Nephron (organoid): Measurements from ENCODE around the gene IRGC.
A peak's percentile ranks its signal among the peaks of the same experiment; 100 is the strongest.

Source experiments
- H3K27ac Mint-ChIP-seq, 3 experiments: 2 replicates each; pipeline ENCODE4 v1.8.0; 2020; ENCODE audit warnings: mixed read lengths in 3 of 3, mild to moderate bottlenecking in 2 of 3, moderate library complexity in 1 of 3
- H3K27me3 Mint-ChIP-seq: 2 replicates; pipeline ENCODE4 v1.8.0; 2021; ENCODE audit warnings: low read depth, mild to moderate bottlenecking, moderate library complexity, mixed read lengths
- H3K36me3 Mint-ChIP-seq: 2 replicates; pipeline ENCODE4 v1.8.0; 2020; ENCODE audit warnings: low read depth, mixed read lengths
- H3K4me1 Mint-ChIP-seq: 2 replicates; pipeline ENCODE4 v1.8.0; 2020; ENCODE audit warnings: mixed read lengths
- H3K4me3 Mint-ChIP-seq, 3 experiments: 2 replicates each; pipeline ENCODE4 v1.8.0; 2020; ENCODE audit warnings: mild to moderate bottlenecking in 3 of 3, mixed read lengths in 3 of 3, moderate library complexity in 2 of 3
- H3K9me3 Mint-ChIP-seq: 2 replicates; pipeline ENCODE4 v1.8.0; 2020; ENCODE audit warnings: mixed read lengths
- CTCF ChIP-seq, 3 experiments: fragments of 200-600 bp; sonication (generic); IDR thresholded peaks; one replicate each; pipeline ENCODE4 v1.5.0; 2021; ENCODE audit warnings: antibody characterized with exemption in 3 of 3; ENCODE audit not compliant: unreplicated experiment in 3 of 3

The IRGC gene

GRCh38 chr19:43754503-43755255 lies 38.8 kb downstream of the IRGC start, which contains the start of gene SMG9:
SMG9 (minus strand) TSS chr19:43754962; CDS start chr19:43750741, 4,221 bp downstream.
- no peak for TF ChIP-seq CTCF (IDR thresholded peaks at IDR 0.05; ENCODE audit: unreplicated experiment in 3 of 3)
- peaks cover 23% of the 10 kb centered on the region for H3K36me3 Mint-ChIP-seq
- H3K4me3 Mint-ChIP-seq = peak within 1 kb of the TSS; percentile 94 to 99 (median 99)
- no peaks in the 10 kb centered on the region for H3K9me3 Mint-ChIP-seq
- H3K27ac Mint-ChIP-seq = peak within 1 kb of the TSS; percentile 96 to 99 (median 99)
- H3K4me1 Mint-ChIP-seq = peaks cover 24% of the 10 kb centered on the region
- H3K27me3 Mint-ChIP-seq = no peaks in the 10 kb centered on the region

GRCh38 chr19:43755256-43755801 lies 39.5 kb downstream of the IRGC start:
- no peaks in the 10 kb centered on the region for H3K27me3 Mint-ChIP-seq
- H3K27ac Mint-ChIP-seq = peak overlapping the region; percentile 96 to 99 (median 99)
- TF ChIP-seq CTCF (IDR thresholded peaks at IDR 0.05; ENCODE audit: unreplicated experiment in 3 of 3) = no peak
- H3K4me1 Mint-ChIP-seq = peaks cover 24% of the 10 kb centered on the region
- no peaks in the 10 kb centered on the region for H3K9me3 Mint-ChIP-seq
- peaks cover 17% of the 10 kb centered on the region for H3K36me3 Mint-ChIP-seq
- peak overlapping the region; percentile 94 to 99 (median 99) for H3K4me3 Mint-ChIP-seq

- H3K27me3 Mint-ChIP-seq = no peaks in the 10 kb centered on the region
- H3K27ac Mint-ChIP-seq = peak overlapping the region in 1 of 3 experiments; percentile 13
- peaks cover 11% of the 10 kb centered on the region for H3K4me1 Mint-ChIP-seq
- H3K36me3 Mint-ChIP-seq = no peaks in the 10 kb centered on the region
- no peak for TF ChIP-seq CTCF (IDR thresholded peaks at IDR 0.05; ENCODE audit: unreplicated experiment in 3 of 3)
- no peak overlapping the region for H3K4me3 Mint-ChIP-seq
- H3K9me3 Mint-ChIP-seq = no peaks in the 10 kb centered on the region
These were observed 43.6 kb downstream of the IRGC start for GRCh38 chr19:43759515-43759914.

- Mint-ChIP-seq H3K4me1 (peaks cover 6% of the 10 kb centered on the region), H3K4me3 (no peak overlapping the region), H3K9me3 (no peaks in the 10 kb centered on the region), H3K36me3 (no peaks in the 10 kb centered on the region), H3K27me3 (no peaks in the 10 kb centered on the region), H3K27ac (no peak overlapping the region)
- TF ChIP-seq CTCF (IDR thresholded peaks at IDR 0.05; ENCODE audit: unreplicated experiment in 3 of 3) = no peak
These were observed 45.1 kb downstream of the IRGC start for GRCh38 chr19:43760941-43761340.

- Mint-ChIP-seq H3K9me3 (no peaks in the 10 kb centered on the region), H3K4me3 (no peak overlapping the region)
These were observed 46.9 kb downstream of the IRGC start for GRCh38 chr19:43762814-43763213.

More at GRCh38 chr19:43762814-43763213, 46.9 kb downstream of the IRGC start:
- peaks cover 4% of the 10 kb centered on the region for H3K27me3 Mint-ChIP-seq
- H3K27ac Mint-ChIP-seq = no peak overlapping the region
- no peaks in the 10 kb centered on the region for H3K4me1 Mint-ChIP-seq
- no peaks in the 10 kb centered on the region for H3K36me3 Mint-ChIP-seq
- TF ChIP-seq CTCF (IDR thresholded peaks at IDR 0.05; ENCODE audit: unreplicated experiment in 3 of 3) = no peak
